Islet of Langerhans (tissue), 1 donor: ENCODE measurements around the gene NECTIN2.

Experiments used
- FAIRE-seq: peaks from one replicate; lab custom pipeline; 2011; peaks lifted over from hg19 to GRCh38; lab: Jason Lieb, UNC

NECTIN2 gene

GRCh38 chr19:44845612-44846454 is at the start of gene NECTIN2:
Gene NECTIN2 (plus strand): TSS chr19:44846297. CDS start chr19:44846526, 229 bp downstream.
- no peak for FAIRE-seq

DNA sequence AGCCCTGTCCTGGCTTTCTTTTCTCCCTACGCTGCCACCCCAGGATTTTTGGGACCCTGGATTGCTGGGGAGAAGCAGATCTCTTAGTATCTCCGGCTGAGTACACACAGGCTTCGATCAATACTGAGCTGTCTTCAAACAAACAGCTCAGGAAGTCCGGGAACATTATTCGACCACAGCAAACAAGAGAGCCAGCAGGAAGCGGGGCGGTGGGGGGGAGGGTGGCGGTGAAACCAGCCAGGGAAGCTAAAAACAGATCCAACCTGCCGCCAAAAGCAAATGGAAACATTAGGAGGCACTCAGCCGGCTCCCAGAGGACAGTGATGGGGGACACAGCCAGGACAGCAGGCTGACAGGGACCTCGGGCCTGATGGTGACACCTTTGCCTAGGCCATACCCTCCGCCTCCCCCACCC is 49.4 kb upstream of the NECTIN2 start:
- FAIRE-seq = no peak

DNA sequence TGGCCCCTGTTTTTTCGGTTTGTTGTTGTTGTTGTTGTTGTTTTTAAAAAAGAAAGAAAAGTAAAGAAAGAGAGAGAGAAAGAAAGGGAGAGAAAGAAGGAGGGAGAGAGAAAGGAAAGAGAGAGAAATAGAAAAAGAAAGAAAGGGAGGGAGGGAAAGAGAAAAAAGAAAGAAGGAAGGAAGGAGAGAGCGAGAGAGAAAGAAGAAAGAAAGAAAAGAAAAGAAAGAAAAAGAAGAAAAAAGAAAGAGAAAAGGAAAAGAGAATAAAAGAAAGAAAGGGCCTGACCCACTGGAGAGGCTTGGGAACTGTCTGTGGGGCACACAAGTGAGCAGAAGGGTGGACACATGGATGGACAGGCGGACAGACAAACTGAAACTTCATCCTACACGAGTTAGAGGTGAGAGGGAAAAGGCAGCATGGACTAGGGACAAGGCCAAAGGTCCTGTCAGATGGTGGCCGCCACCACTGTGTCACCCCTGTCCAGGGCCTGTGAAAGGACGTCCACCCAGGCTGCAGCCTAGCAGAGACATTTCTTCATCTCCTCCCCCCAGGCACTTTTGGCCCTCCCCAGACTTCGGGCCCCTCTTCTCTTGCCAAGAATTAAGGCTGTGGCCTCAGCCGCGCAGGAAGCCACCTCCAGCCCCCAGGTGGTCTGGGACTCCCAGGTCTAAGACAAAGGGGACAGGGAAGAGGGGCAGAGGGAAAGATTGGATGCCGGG is 46.3 kb upstream of the NECTIN2 start:
- no peak for FAIRE-seq

- FAIRE-seq = no peak
Measured at GRCh38 chr19:44800461-44800860, 45.6 kb upstream of the NECTIN2 start.

DNA sequence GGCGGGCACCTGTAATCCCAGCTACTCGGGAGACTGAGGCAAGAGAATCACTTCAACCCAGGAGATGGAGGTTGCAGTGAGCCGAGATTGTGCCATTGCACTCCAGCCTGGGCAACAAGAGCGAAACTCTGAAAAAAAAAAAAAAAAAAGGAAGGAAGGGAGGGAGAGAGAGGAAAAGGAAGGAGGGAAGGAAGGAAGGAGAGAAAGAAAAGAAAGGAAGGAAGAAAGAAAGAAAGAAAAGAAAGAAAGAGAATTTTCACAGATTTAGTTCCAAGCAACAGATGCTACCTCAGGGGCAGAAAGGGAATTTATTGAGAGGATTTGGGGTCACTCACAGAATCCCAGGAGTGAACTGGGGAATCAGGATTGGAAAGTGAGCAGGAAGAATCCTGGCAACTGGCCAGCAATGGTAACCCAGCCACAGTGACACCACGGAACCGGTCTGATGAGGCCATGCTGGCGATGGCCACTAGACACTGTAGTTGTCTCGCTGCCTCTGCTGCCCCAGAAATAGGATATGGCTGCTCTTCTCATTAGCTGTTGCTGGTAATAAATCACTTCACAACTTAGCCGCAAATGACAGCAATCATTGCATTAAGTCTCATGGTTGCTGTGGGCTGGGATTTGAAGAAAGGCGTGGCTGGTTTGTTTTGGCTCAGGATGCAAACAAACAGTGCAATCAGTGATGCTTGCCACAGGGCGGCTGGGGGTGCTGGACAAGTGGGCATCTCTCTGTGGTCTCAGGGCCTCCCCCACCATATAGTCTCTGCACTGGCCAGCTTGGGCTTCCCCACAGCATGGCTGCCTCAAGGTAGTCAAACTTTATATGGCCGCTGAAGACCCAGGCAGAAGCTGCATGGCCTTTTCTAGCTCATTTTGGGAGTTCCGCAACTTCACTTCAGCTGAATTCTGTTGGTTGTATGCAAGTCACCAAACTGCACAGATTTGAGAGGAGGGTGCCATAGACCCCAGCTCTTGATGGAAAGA is 42.4 kb upstream of the NECTIN2 start:
- FAIRE-seq = no peak

DNA sequence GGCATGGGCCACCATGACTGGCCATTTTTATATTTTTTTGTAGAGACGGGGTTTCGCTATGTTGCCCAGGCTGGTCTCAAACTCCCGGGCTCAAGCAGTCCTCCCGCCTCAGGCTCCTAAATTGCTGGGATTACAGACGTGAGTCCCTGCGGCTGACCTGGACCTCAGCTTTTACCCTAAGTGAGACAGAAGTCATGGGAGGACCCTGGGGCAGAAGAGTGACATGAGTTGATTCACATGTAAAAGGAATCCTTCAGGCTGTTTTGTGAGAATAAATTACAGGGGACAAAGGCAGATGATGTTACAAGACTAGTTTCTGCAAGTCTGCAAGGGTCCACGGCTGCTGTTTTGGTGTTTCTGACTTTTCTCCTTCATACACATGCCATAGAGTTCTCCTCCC is 39.8 kb upstream of the NECTIN2 start:
- FAIRE-seq = no peak

GRCh38 chr19:44807162-44807561 is 38.9 kb upstream of the NECTIN2 start:
- FAIRE-seq = no peak

- FAIRE-seq = no peak
Measured at GRCh38 chr19:44807652-44808462, 38.2 kb upstream of the NECTIN2 start.

- no peak for FAIRE-seq
Measured at GRCh38 chr19:44808463-44809371, 37.4 kb upstream of the NECTIN2 start, which contains the start of gene BCAM. Gene BCAM (plus strand): TSS chr19:44809103. CDS start chr19:44809125, 22 bp downstream.

DNA sequence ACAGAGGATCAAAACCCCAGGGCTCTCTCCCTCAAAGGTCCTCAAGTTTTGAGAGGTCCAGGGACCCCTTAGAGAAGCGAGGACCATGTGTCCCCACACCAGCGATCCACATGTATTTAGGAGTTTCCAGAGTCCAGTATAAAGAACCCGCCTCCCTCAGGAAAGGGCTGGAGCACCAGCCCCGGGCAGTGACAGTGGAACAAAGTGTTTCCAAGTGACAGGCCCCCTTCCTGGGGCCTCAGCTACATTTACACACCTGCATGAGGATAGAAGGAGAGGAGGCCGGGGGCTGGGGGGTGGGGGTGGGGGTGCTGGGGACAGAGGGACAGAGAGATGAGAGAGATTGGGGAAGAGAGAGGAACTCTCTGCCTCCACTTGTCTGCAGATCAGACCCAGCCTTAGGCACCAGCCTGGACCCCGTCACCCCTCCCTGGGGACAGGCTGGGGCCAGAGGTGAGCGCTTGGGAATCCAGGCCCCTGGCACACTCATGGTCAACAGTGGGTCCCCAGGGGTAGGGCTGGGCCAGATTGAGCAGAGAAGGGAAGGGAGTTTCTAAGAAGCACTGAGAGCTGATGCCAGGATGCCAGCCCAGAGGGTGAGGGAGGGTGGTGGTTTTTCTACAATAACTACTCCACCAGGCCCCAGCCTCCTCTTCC is 36.4 kb upstream of the NECTIN2 start:
- no peak for FAIRE-seq

DNA sequence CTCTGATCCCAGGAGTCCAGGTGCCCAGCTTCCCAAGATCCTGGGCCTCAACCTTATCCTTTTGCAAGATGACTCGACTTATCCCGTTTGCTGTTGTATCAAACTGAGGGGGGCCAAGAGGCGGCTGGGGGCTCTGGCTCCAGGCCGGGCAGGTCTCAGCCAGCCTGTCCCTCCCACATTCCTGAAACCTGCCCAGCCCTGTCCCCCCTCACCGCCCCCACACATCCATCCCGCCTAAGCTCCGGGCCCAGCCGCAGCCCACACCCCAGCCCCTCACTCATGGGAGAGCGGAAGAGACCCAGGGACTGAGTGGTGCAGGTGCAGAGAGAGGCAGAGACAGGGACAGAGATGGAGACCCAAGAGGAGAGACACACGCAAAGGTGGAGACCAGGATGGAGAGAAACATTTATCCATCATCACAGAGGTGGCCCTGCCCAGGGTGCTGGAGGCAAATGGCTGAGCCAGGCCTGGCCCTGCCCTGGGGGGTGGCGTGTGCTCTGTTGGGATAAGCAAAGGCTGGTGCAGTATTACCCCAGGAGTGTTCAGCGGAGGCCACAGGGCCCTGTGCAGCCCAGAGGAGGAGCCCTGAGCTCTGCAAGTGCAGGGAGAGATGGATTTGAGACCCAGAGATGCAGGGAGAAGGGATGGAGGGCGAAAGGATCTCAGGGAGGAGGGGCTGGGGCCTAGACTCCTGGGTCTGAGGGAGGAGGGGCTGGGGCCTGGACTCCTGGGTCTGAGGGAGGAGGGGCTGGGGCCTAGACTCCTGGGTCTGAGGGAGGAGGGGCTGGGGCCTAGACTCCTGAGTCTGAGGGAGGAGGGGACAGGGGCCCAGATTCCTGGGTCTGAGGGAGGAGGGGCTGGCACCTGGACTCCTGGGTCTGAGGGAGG is 35.6 kb upstream of the NECTIN2 start:
- FAIRE-seq = no peak

DNA sequence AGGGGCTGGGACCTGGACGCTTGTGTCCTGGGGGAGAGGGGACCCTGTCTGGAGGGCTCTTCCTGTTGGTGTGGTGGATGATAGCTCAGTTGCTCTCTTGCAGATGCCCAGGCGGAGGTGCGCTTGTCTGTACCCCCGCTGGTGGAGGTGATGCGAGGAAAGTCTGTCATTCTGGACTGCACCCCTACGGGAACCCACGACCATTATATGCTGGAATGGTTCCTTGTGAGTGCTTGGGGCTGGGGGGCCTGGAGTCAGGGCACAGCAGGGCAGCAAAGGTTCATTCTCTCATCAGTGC is 35.0 kb upstream of the NECTIN2 start:
- no peak for FAIRE-seq

- no peak for FAIRE-seq
Measured at GRCh38 chr19:44812142-44812718, 33.9 kb upstream of the NECTIN2 start.

DNA sequence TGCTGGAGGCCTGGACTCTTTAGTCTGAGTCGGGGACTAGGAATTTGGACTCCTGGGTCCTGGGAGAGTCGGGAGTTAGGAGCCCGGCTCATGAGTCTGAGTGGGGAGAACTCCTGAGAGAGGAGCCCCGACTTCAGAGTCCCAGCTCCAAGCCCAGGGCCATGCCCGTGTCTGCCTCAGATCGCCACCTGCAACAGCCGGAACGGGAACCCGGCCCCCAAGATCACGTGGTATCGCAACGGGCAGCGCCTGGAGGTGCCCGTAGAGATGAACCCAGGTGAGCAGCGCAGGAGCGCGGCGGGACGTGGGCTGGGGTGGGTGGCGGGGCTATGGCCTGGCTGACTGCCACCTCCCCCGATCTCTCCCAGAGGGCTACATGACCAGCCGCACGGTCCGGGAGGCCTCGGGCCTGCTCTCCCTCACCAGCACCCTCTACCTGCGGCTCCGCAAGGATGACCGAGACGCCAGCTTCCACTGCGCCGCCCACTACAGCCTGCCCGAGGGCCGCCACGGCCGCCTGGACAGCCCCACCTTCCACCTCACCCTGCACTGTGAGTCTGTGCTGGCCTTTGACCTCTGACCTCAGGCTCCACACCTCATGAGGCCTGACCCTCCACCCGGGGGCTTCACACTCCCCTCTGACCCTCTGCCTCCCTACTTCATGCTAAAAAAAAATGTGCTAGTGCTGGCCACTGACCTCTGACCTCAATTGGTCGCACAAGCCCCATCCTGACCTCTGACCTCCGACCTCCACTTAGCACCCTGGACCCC is 32.8 kb upstream of the NECTIN2 start:
- FAIRE-seq = no peak

GRCh38 chr19:44813841-44814470 is 32.1 kb upstream of the NECTIN2 start:
- no peak for FAIRE-seq

DNA sequence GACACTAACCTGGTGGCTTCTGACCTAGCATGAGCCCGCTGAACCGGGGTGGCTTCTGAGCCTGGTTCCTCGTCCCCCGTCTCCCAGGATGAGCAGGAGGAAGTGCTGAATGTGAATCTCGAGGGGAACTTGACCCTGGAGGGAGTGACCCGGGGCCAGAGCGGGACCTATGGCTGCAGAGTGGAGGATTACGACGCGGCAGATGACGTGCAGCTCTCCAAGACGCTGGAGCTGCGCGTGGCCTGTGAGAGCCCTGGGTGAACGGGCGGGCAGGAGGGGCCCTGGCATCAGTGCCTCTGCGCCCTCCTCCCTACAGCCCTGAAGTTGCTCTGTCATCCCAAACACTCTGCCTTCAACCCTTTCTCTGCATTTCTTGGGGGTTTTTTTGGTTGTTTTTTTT is 31.6 kb upstream of the NECTIN2 start:
- no peak for FAIRE-seq

DNA sequence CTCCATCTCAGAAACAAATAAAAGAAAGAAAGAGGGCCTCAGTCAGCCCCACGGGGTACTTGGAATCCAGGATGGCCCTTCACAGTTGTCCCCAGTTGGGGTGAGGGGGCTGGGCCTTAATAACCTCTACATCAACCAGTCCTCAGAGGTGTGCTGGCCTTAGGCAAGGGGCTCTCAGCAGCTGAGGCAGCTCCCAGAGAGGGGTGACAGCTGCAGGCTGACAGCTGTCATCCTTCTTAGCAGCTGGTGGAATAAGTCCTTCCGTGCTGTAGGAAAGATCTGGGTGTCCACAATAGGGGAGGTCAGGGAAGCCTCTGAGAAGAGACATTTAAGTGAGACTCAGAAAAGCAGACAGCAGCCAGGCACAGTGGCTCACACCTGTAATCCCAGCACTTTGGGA is 29.8 kb upstream of the NECTIN2 start:
- no peak for FAIRE-seq
